ENCODE results near the gene HSP90AA1.

Gene HSP90AA1

DNA sequence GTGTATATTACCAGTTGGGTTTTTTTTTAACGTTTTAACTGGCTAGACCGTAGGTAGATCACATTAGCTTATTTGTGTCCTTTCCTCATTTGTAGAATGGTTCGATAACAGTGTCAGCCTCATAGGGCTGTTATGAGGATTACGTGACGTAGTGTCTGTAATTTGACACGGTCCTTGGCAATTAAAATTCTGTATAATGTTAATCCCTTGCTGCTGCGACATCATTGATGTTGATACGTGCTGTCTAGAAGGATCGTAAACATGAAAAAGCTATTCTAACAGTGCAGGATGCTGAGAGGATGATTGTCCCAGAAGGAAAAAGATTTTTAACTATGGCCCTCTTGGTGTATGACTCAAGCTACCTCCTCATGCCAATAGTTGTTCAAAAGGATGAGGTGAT, 50.9 kb downstream of the HSP90AA1 start:
- DNase-seq: peak; percentile 56

DNA sequence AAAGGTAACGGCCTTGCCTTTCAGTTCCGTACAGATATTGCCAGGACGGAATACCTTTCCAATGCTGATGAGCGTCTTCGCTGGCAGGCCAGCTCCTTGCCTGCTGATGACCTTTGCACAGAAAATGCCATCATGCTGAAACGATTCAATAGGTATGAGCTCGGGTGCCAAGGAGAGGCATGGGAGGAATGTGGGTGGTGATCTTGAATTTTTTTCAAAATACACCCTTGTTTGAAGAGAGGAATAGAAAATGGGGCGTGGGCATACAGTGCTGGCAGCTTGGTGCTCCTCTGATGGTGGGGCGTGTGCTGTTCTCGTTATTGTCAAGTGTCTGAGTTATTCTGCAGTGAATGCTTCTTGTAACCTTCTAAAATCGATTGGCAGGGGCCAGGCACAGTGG, 52.5 kb downstream of the HSP90AA1 start:
- DNase-seq: no peak

DNA sequence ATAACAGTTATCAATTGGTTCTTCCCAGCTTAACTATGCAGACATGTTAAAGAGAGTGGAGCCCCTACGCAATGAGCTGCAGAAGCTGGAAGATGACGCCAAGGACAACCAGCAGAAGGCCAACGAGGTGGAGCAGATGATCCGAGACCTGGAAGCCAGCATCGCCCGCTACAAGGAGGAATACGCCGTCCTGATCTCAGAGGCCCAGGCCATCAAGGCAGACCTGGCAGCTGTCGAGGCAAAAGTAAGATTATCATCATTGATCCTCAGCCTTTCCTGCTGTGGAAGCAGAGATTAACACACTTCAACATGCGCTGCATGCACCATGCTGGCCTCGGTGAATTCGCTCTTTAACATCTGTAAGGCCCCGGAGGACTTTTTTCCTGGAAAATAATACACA, 53.6 kb downstream of the HSP90AA1 start:
- DNase-seq: peak; percentile 13
